Measurements from ENCODE around the gene ZNF280D. TPM values are rescaled to one million over a fixed set of nuclear protein-coding genes. Genes with fewer than 3 reads are reported as not detected.

The ZNF280D gene
- total RNA-seq, 2 donors from 2014 or later: 35.1 to 44.2 TPM

DNA sequence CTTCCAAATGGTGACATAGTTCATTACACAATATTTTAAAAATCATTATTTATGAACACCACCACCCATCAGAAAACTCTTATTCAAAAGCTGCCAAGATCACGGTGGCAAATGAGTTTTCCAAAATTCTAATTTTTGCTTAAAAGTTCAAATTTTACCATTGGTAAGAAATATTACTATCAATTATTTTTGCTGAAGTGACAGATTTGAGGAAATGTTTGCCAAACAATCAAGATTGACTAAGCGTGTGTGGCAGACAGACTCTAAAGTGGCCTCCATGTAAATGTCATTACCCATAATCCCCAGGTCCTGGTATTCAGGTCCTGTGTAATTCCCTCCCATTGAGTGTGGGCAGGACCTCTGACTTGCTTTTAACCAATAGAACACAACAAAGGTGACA lies 35.0 kb downstream of the ZNF280D start:
- TF ChIP-seq POLR2AphosphoS5 (IDR thresholded peaks at IDR 0.05) (no peak), POLR2A (IDR thresholded peaks at IDR 0.05) (no peak)
- TF ChIP-seq, protein P1, sequence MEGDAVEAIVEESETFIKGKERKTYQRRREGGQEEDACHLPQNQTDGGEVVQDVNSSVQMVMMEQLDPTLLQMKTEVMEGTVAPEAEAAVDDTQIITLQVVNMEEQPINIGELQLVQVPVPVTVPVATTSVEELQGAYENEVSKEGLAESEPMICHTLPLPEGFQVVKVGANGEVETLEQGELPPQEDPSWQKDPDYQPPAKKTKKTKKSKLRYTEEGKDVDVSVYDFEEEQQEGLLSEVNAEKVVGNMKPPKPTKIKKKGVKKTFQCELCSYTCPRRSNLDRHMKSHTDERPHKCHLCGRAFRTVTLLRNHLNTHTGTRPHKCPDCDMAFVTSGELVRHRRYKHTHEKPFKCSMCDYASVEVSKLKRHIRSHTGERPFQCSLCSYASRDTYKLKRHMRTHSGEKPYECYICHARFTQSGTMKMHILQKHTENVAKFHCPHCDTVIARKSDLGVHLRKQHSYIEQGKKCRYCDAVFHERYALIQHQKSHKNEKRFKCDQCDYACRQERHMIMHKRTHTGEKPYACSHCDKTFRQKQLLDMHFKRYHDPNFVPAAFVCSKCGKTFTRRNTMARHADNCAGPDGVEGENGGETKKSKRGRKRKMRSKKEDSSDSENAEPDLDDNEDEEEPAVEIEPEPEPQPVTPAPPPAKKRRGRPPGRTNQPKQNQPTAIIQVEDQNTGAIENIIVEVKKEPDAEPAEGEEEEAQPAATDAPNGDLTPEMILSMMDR (IDR thresholded peaks at IDR 0.05): no peak
- no peak overlapping the region for H3K4me3 ChIP-seq
- H3K9me3 ChIP-seq: no peaks in the 10 kb centered on the region
- DNase-seq (ENCODE audit: low spot score): no peak
- H3K27ac ChIP-seq: no peak overlapping the region
- H3K36me3 ChIP-seq: no peaks in the 10 kb centered on the region
- no peaks in the 10 kb centered on the region for H3K27me3 ChIP-seq (replicated peaks; ENCODE audit: insufficient read depth)
- H3K4me1 ChIP-seq (replicated peaks): no peaks in the 10 kb centered on the region
- intact Hi-C loops (cut with DNase I): no loop called here
- WGBS: 97% methylated on average over 2 of the region's 2 CpGs

DNA sequence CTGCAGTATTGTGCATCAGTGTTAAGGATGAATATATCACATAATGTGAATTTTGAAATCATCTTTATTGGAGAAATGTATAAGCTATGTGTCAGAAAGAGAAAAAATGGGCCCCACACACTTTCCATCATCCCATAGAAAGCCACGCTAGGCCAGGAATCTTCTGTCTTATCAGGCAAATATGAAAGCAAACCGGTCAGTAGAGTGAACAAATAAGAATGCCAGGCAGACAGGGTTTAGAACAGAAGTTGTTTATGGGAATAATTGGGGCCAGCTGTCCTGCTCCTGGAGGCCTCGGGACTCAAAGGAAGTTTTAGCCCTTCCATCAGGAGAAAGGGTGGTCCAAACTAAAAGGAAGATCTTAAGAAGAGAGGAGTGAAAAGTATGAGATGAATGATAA lies 39.5 kb downstream of the ZNF280D start:
- Histone ChIP-seq H3K27ac (no peak overlapping the region), H3K27me3 (replicated peaks; ENCODE audit: insufficient read depth) (no peaks in the 10 kb centered on the region), H3K9me3 (no peaks in the 10 kb centered on the region), H3K4me1 (replicated peaks) (no peaks in the 10 kb centered on the region), H3K4me3 (no peak overlapping the region), H3K36me3 (no peaks in the 10 kb centered on the region)
- WGBS: 51% methylated on average over 3 of the region's 3 CpGs
- TF ChIP-seq POLR2AphosphoS5 (IDR thresholded peaks at IDR 0.05): no peak
- TF ChIP-seq, protein P1 (IDR thresholded peaks at IDR 0.05): no peak
- TF ChIP-seq POLR2A (IDR thresholded peaks at IDR 0.05): no peak
- intact Hi-C loops (cut with DNase I): no loop called here
- no peak for DNase-seq (ENCODE audit: low spot score)

DNA sequence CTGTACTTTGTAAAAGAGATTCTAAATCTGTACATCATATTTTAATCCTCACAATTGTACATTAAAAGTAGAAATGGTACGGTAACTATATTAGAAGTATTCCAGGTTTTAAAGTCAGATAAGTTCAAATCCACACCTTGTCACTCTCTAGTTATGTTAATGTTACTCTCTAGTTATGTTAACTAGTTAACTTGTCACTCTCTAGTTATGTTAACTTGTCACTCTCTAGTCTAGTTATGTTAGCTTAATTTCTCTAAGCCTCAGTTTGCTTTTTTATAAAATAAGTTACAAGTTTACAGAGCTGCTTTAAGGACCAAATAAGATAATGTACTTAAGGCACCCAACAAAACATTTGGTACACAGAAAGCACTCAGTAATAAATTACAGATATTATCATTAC lies 42.6 kb downstream of the ZNF280D start:
- no peak for DNase-seq (ENCODE audit: low spot score)
- Histone ChIP-seq H3K27ac (no peak overlapping the region), H3K27me3 (replicated peaks; ENCODE audit: insufficient read depth) (no peaks in the 10 kb centered on the region), H3K36me3 (no peaks in the 10 kb centered on the region), H3K9me3 (no peaks in the 10 kb centered on the region), H3K4me3 (no peak overlapping the region), H3K4me1 (replicated peaks) (no peaks in the 10 kb centered on the region)
- WGBS: 96% methylated on average over 1 of the region's 1 CpG
- TF ChIP-seq POLR2A (IDR thresholded peaks at IDR 0.05): no peak
- no peak for TF ChIP-seq POLR2AphosphoS5 (IDR thresholded peaks at IDR 0.05)
- TF ChIP-seq, protein P1 (IDR thresholded peaks at IDR 0.05): no peak
- intact Hi-C loops (cut with DNase I): no loop called here

DNA sequence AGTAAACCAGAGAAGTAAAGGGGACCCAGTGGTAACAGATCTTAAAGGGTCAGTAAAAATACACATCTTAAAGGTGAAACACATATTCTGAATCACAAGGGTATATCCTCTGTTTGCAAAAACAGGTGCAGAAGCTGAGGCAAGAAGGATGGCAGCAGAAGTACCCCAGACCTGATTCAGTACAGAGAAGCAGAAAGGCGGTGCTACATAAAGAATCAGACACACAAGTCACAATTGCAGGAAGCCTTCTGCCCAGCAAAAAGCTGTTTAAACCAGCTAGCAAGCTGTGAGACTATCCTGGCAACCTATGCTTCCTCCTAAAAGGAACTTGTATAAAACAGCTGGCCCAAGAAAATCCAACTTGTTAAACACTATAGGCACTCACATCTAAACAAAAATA lies 49.4 kb downstream of the ZNF280D start:
- Histone ChIP-seq H3K36me3 (no peaks in the 10 kb centered on the region), H3K4me1 (replicated peaks) (no peaks in the 10 kb centered on the region), H3K27me3 (replicated peaks; ENCODE audit: insufficient read depth) (no peaks in the 10 kb centered on the region), H3K9me3 (no peaks in the 10 kb centered on the region), H3K4me3 (no peak overlapping the region), H3K27ac (no peak overlapping the region)
- TF ChIP-seq, protein P1 (IDR thresholded peaks at IDR 0.05): no peak
- TF ChIP-seq POLR2A (IDR thresholded peaks at IDR 0.05) (no peak), POLR2AphosphoS5 (IDR thresholded peaks at IDR 0.05) (no peak)
- WGBS: 92% methylated on average over 1 of the region's 1 CpG
- no peak for DNase-seq (ENCODE audit: low spot score)
- intact Hi-C loops (cut with DNase I): no loop called here

DNA sequence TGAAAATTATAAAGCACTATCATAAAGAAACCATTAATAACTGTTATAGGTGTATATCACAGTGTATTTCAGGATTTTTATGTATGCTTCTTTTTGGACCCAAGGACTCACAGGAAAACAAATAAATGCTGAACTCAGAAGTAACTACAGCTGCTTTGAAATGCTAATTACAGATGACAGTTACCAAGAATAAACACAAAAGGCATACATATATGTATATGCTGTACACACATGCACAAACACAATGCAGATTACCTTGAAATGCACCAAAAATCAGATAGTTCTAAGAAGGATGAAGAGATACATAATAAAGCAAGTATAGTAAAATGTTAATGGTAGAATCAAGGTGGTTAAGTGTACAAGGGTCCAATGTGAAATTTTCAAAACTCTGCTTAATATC lies 52.2 kb downstream of the ZNF280D start:
- H3K36me3 ChIP-seq: no peaks in the 10 kb centered on the region
- intact Hi-C loops (cut with DNase I): no loop called here
- no peaks in the 10 kb centered on the region for H3K9me3 ChIP-seq
- H3K4me3 ChIP-seq: no peak overlapping the region
- H3K4me1 ChIP-seq (replicated peaks): no peaks in the 10 kb centered on the region
- H3K27me3 ChIP-seq (replicated peaks; ENCODE audit: insufficient read depth): no peaks in the 10 kb centered on the region
- H3K27ac ChIP-seq: no peak overlapping the region
- no peak for TF ChIP-seq POLR2A (IDR thresholded peaks at IDR 0.05)
- TF ChIP-seq POLR2AphosphoS5 (IDR thresholded peaks at IDR 0.05): no peak
- TF ChIP-seq, protein P1 (IDR thresholded peaks at IDR 0.05): no peak
- no peak for DNase-seq (ENCODE audit: low spot score)
